Activated gamma-delta T cell treated with Interleukin-2 at 50 U/mL for 16 hours (primary cell): ENCODE results near the gene ZNG1F.
"Not testable (repeated sequence)": the region's sequence is repeated elsewhere in the genome, so short reads cannot be mapped to it uniquely, and the experiment has no call there.

Experiments
- DNase-seq: peaks from one replicate; pipeline ENCODE4 v3.0.0-alpha.2; 2020

ZNG1F gene

DNA sequence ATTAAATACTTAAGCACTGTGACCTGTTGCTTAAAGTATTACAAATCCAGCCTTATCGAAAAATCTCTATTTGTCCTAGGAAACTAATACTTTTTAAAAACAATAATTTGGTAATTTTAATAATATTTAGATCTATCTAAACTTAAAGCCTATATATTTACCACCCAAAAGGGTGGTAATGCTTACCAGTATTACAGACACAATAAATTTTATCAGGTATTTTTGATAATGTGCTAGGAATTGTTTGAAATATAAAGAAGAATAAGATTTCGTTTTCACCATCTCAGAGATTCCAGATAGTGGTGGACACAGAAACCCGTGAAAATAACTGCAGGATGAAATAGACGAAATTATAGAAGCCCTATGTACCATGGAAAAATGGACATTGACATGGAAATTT lies 68.4 kb downstream of the ZNG1F start:
- DNase-seq = not testable (repeated sequence)

DNA sequence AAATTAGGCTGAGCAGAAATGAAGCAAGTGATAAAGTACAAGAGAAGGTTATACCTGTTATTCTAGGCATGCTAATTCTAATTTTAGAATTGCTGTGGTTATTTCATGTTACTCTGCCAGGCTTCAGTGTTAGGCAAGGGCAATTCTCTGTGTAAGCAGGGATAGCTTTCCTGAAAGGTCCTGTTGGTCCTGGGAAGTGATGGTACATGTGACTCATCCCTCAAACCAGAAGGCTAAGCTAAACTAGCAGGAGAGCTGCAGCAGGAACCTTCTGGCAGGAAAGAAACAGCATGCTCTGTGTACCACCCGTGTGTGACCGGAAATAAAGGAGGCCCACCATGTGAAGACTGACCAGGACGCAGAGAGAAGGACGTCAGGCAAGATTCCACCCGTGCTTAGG lies 69.4 kb downstream of the ZNG1F start:
- DNase-seq = not testable (repeated sequence)

DNA sequence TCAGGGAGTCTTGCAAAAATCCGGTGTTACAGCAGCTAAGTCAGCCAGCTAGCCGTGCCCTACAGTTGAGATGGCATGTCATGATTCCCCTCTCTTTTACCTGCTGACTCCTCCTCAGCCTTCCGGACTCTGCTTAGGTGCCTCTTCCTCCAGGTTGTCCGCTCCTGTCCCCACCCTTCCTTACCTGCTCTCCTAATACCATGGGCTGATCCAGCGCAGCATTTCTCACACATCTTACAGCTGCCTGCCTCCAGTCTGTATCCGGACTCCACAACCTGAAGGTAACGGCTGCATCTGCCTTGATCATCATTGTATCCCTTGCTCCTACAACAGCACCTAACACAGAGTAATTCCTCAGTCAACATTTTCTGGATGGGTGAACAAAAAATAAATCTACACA lies 69.8 kb downstream of the ZNG1F start:
- not testable (repeated sequence) for DNase-seq

DNA sequence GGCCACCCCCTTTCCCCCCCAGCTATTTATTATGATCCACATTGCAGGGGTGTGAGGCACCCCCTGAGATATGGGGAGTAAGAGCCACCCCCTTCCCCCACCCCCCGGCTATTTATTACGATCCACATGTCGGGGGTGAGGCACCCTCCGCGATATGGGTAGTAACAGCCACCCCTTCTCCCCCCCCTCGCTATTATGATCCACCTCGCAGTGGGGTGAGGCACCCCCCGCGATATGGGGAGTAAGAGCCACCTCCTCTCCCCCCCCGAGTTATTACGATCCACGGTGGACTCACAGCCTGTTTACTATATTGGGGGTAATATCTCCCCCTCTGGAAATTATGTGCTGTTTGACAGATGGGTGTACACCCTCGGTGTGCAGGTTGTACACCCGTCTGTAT lies 75.8 kb downstream of the ZNG1F start:
- not testable (repeated sequence) for DNase-seq

DNA sequence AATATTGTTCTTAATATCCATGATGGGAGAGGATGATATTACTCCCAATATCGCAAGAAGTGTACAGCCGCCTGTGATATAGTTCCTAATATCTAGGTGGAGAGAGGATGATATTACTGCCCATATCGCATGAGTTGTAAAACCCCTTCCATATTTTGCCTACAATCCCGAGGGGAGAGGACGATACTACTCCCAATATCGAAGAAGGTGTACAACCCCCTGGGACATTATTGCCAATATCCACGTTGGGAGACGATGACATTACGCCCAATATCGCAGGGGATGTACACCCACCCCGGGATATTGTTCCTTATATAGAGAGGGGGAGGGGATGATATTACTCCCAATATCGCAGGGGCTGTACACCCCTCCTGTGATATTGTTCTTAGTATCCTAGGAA lies 77.7 kb downstream of the ZNG1F start:
- DNase-seq = not testable (repeated sequence)

DNA sequence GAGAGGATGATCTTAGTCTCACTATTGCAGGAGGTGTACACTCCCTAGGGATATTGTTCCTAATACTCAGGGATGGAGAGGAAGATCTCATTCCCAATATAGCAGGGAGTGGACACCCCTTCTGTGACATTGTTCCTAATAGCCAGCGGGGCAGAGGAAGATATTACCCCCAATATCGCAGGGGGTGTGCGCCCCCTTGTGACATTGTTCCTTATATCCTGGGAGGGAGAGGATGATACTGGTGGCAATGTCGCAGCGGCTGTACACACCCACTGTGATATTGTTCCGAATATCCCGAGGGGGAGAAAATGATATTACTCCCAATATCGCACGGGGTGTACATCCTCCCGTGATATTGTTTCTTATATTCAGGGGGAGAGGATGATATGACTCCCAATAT lies 78.2 kb downstream of the ZNG1F start:
- not testable (repeated sequence) for DNase-seq

DNA sequence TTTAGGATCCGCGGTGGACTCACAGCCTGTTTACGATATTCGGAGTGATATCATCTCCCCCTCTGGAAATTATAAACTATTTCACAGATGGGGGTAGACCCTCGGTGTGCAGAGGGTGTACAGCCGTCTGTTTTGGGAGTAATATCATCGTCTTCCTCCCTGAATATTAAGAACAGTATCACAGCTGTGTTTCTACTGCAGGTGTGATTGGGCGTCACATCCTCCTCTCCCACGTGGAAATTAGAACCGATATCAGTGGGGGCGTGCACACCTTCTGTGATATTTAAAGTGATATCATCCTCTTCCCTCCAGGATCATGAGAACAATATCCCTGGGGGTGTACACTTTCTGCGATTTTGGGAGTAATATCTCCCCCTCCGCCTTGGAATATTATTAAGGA lies 79.9 kb downstream of the ZNG1F start:
- DNase-seq = not testable (repeated sequence)

DNA sequence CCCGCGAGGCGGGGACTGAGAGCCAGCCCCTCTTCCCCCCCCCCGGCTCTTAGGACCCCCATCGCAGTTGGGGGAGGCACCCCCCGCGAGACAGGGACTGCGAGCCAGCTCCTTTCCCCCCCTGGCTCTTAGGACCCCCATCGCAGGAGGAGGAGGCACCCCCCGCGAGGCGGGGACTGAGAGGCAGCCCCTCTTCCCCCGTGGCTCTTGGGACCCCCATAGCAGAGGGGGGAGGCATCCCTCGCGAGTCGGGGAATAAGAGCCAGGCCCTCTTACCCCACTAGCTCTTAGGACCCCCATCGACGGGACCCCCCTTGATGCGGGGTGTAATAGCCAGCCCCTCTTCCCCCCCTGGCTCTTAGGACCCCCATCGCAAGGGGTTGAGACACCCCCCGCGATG lies 80.3 kb downstream of the ZNG1F start:
- DNase-seq = not testable (repeated sequence)

DNA sequence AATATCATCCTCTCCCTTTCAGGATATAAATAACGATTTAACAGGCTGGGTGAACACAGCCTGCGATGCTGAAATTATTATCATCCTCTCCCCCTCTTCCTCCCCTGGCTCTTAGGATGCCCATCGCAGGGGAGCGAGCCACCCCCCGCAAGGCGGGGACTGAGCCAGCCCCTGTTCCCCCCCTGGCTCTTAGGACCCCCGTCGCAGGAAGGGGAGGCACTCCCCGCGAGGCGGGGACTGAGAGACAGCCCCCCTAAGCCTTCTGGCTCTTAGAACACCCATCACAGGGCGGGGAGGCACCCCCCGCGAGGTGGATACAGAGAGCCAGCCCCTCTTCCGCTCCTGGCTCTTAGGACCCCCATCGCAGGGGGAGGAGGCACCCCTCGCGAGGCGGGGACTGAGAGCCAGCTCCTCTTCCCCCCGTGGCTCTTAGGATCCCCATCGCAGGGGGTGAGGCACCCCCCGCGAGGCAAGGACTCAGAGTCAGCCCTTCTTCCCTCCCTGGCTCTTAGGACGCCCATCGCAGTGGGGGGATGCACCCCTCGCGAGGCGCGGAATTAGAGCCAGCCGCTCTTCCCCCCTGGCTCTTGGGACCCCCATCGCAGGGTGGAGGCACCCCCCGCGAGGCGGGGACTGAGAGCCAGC lies 82.5 kb downstream of the ZNG1F start:
- DNase-seq = not testable (repeated sequence)

DNA sequence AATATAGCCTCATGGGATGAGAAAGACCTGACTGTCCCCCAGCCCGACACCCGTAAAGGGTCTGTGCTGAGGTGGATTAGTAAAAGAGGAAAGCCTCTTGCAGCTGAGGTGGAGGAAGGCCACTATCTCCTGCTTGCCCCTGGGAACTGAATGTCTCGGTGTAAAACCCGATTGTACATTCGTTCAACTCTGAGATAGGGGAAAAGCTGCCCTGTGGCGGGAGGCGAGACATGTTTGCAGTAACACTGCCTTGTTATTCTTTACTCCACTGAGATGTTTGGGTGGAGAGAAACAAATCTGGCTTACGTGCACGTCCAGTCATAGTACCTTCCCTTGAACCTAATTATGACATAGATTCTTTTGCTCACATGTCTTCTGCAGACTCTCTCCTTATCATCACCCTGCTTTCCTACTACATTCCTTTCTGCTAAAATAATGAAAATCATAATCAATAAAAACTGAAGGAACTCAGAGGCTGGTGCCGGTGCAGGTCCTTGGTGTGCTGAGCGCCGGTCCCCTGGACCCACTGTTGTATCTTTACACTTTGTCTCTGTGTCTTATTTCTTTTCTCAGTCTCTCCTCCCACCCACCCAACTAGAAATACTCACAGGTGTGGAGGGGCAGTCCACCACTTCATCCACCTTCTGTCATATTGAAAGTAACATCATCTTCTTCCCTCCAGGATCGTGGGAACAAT lies 83.4 kb downstream of the ZNG1F start:
- DNase-seq = not testable (repeated sequence)

DNA sequence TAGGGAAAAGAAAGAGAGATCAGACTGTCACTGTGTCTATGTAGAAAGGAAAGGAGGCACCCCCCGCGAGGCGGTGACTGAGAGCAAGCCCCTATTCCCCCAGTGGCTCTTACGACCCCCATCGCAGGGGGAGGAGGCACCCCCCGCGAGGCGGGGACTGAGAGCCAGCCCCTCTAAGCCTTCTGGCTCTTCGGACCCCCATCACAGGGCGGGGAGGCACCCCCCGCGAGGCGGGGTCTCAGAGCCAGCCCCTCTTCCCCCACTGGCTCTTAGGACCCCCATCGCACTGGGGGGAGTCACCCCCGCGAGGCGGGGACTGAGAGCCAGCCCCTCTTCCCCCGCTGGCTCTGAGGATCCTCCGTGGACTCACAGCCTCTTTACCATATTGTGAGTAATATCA lies 84.6 kb downstream of the ZNG1F start:
- not testable (repeated sequence) for DNase-seq

DNA sequence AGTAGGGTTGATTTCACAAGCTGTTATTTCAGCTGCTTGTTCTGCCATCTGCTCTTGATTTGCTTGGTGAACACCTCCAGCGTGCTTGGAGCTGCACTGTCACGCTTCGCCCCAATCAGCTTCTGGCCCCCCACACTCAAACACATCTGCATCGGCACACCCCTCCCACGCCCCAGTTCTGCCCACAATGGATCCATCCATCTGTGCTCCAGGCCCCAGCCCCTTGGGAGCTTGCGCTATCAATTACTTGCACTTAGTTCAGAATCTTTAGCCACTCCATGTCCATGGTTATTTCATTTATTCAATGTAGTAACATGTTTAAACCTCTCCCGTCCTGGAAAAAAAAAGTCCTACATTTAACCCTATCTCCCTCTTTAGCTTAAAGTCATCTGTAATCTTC lies 88.6 kb downstream of the ZNG1F start:
- not testable (repeated sequence) for DNase-seq

DNA sequence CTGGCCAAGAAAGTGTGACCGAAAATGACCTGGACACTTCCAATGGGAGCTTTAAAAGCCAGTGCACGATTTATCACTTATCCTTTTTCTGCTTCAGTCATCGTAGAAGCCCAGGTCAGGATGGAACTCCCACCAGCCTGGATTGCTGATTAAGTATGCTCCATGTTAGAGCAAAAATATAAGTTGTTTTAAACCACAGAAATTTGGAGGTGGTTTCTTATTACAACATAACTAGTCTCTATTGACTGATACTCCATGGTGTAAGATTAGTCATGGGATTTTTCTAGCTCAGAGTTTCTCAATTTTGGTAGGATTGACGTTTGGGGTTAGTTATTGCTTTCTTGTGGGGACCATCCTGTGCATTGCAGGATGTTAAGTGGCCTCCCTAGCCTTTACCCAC lies 90.4 kb downstream of the ZNG1F start:
- DNase-seq = not testable (repeated sequence)

DNA sequence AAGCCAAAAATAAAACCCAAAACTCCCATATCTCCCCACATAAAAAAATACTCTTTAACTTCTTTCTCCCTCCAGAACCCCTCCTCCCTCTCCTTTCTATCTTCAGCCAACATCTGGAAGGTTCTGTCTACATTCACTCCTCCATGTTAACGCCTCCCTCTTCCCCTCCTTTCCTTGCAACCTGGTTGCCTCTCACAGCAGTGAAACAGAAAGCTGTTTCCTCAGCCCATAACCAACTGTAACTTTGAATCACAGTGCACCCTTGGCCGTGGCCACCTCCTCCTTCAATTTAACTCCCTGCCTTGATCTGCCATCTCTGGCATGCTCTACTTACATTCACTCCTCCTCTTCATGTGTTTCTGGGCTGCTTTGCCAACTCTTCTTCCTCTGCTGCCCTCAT lies 94.1 kb downstream of the ZNG1F start:
- DNase-seq = not testable (repeated sequence)

DNA sequence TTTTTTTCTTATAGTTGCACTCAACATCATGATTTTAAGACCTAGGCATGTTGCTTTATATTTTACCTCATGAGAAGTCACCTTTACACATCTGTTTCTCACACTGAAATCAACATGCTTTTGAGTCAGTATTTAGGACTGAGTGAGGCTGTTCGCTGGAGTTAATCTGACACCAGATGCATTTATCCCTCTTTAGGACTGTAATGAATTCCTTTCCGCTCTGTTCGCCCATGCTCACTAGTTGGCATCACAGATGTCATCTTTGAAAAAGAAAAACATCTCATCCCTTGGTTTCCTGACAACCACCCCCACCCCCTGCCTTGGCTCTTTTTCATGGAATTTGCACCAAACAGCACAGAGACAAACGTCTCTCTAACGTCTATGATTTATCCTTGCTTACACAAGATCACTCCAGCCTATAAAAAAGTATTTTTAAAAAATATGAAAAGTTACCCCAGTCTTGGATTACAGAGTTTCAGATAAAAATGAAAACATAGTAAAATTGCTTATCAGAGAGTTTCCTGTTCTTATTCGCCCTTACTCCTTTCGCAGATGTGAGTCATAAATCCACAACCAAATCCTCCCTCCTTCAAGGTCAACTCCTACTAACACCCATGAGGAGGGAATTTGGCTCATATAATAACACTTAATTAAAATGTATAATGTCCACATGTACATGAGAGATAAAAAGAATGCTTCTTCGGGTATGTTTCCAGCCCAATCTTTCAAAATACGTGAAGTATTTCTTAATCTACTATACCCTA lies 94.9 kb downstream of the ZNG1F start:
- DNase-seq = not testable (repeated sequence)

DNA sequence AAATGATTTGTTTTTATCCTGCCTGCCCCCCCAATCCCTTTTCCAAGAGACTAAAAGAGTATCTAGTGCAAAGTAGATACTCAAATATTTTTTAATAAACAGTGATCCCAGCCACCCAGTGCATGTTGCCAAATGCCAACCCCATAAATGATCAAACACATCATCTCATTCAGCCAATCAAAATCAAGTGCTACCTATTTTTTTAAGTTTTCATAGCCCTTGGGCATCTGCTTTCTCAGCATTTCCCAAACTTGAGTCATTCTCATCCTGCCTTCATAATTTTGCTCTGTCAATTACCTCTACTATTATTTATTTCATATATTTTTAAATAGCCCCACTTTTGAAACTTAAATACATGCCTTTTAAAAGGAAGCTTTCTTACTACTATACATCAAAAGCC lies 98.2 kb downstream of the ZNG1F start:
- DNase-seq = not testable (repeated sequence)

DNA sequence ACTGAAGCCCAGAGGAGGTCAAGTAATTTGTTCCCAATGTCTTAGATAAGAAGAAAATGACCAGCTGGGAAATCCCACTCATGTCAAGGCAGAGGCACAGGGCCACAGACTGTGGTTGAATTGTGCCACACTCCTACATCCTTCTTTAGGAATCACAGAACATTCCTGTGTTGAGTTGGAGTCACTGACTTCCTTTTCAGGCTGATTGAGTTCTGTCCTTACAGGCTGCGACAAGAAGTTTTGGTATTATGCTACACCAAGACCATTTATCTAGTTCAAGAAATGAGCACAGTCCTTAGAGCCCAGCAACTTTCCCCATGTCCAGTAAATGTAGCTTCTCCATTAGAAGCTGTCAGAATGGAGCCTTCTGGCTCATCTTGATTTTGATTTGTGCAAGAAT lies 98.7 kb downstream of the ZNG1F start:
- DNase-seq = not testable (repeated sequence)

DNA sequence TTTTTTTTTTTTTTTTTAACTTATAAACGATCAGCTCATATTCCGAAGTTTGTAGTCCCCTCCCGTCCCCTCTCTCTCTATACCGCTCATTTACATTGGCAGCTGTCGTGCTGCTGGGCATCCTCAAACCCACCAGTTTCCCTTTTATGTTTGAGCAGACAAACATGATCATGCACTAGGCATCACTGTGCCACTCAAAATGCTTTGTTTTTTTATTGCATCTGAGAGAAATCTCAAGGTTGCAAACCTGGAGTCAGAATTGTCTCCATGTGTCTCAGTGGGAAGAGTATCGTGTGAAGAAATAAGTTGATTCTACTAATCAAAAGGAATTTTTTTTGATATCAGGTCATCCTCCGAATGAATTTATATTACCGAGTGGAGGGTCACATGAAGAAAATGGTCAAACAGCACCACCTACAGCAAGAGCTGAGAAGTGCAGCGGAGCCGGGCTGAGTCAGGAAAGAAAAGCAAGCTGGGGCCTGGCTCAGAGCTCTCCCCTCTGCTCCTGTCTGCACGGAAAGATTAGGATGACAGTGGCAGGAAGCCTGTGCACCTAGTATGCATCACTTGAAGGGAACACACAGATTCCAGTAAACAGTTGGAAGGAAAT lies 100.6 kb downstream of the ZNG1F start:
- DNase-seq = not testable (repeated sequence)

DNA sequence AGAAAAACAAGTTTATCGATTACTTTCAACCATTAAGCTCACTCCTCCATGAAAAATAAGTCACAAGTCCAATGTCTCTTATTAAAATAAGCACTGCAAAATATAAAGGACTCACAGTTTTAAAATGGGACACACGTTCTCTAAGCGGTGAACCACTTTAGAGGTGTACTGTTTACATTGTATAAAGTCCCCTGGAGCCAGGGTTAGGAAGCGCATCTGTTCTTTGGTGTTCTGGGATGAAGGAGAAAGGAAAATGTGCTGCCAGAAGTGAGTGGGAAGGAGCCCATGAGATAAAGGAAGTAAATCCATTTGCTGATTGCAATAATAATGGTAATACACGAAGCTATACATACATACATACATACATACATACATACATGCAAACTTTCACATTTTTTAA lies 101.2 kb downstream of the ZNG1F start:
- not testable (repeated sequence) for DNase-seq

DNA sequence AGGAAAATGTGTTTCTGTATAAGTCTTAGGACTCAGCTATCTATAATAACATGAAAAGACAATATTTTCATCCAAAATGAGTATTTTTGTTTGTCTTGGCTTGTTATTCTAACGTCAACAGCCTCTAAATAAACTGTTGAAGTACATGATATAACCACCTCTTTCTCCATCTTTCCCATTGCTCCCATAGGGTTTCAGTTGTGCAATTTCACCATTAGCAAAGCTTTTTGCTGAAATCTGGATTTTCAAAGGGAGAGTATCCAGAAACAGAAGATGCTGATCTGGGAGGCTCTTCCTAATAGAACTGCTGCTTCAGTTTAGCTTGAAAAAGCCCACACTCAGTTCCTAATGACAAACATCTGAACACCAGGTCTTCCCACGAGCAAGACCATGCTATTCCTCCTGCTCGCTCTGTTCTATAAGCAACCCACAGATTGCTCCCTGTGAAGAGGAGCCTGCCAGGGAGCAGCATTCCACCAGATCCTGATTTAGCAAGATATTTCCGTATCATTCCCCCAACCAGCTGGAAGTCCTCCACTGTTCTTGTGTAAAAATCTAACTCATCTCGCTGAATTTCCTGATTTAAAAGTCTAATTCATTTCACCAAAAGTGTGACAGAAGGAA lies 101.8 kb downstream of the ZNG1F start:
- DNase-seq = not testable (repeated sequence)

DNA sequence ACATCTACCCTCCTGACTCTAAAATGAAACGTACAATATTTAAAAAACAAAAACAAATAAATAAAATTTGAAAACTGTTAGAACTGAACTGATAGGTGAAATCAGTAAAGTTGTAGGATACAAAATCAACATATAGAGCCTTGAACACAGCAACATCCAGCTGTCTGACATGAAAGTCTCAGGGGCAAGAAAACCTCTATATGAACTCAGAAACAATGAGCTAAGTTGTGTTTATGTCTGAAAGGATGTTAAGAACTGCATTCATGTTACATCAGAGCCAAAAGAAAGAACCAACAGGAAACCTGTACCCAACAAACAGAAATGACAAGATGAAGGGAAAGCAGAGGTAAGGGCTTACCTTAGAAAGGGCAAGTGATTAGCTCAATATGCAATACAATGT lies 102.4 kb downstream of the ZNG1F start:
- not testable (repeated sequence) for DNase-seq

DNA sequence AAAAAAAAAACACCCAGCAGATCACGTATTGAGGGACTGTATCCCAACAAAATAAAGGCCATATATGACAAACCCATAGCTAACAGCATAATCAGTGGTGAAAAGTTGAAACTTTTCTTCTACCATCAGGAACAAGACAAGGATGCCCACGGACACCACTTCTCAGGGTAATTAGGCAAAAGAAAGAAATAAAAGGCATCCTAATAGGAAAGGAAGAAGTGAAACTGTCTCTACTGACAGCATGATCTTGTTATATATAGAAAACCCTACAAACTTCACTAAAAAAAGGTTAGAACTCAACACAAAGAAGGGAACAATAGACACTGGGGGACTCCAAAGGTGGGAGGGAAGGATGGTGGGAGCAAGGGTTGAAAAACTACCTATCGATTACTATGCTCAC lies 102.9 kb downstream of the ZNG1F start:
- DNase-seq = not testable (repeated sequence)

DNA sequence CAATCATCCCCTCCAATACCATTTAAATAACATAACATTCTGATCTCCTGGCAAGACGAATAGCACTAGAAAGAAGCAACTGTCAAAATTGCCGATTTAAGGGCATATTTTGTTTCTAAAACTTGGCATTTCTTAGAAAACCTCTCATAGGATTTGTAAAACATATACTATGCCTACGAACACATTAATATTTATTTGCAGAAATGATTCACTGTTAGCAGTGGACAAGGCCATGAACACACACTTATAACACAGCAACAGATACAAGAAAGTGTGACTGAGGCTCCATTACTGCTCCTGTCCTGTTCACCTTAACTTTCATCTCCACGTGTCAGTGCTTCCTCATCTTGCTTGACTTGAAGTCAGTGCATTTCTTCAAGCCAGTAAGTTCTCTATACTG lies 106.8 kb downstream of the ZNG1F start:
- DNase-seq = not testable (repeated sequence)
